ENCODE results near the gene COA3. TPM values are rescaled to one million over a fixed set of nuclear protein-coding genes. Genes with fewer than 3 reads are reported as not detected.

COA3 gene
- polyA plus RNA-seq, 2 of the 4 experiments (the other 2 are of a cell fraction) = 126 to 131 TPM

GRCh38 chr17:42833767-42834422 lies 35.4 kb upstream of the COA3 start:
- 6% methylated on average over 17 of the region's 18 CpGs for WGBS (ENCODE audit: missing lambda C conversion rate)
- ChIA-PET CTCF (interaction anchor here (1.0 to 6.4 kb wide), 13 partner anchors 10 to 164 kb away, joined by 3 to 81 read pairs (median 8); partner anchors contain the start of genes AOC2, BECN1 and RPL27), POLR2A (interaction anchor here (0.6 to 2.3 kb wide), 5 partner anchors 9 to 164 kb away, joined by 3 to 30 read pairs (median 5); partner anchors contain the start of genes BECN1, COA3, RPL27 and VPS25)
- Histone ChIP-seq H3K4me2 (peak overlapping the region; percentile 87), H3K9me3 (no peaks in the 10 kb centered on the region), H3K4me1 (peaks cover 22% of the 10 kb centered on the region), H3K4me3 (peak overlapping the region; percentile 94), H3K27ac (peak overlapping the region; percentile 95 to 96)
- TF ChIP-seq CBX2 (IDR thresholded peaks at IDR 0.05; ENCODE audit: borderline replicate concordance, low read depth) (no peak), CBX8 (IDR thresholded peaks at IDR 0.05) (no peak), JUNB (IDR thresholded peaks at IDR 0.05) (no peak), FOXS1 (CRISPR knock-in tag; IDR thresholded peaks at IDR 0.05) (no peak), TFCP2L1 (CRISPR knock-in tag; IDR thresholded peaks at IDR 0.05) (no peak)
- ATAC-seq (peak; percentile 2 to 42; a peak in 2 of 6 replicates), DNase-seq (ENCODE audit: low read depth in 1 of 2, low spot score in 1 of 2) (no peak), FAIRE-seq (no peak)

- FAIRE-seq (peak; percentile 72), ATAC-seq (peak; percentile 96 to 97), DNase-seq (ENCODE audit: low read depth in 1 of 2, low spot score in 1 of 2) (peak; percentile 92 to 96)
- H3K27ac ChIP-seq = peak within 1 kb of the TSS; percentile 95 to 96
- CTCF ChIA-PET = interaction anchor here (0.7 to 6.4 kb wide), 16 partner anchors 11 to 255 kb away, joined by 3 to 81 read pairs (median 7); partner anchors contain the start of genes AOC2, BECN1, PSMC3IP and RPL27
- POLR2A ChIA-PET = interaction anchor here (0.6 to 2.3 kb wide), 5 partner anchors 9 to 165 kb away, joined by 3 to 30 read pairs (median 5); partner anchors contain the start of genes BECN1, COA3, RPL27 and VPS25
- peak within 1 kb of the TSS; percentile 87 for H3K4me2 ChIP-seq
- peaks cover 22% of the 10 kb centered on the region for H3K4me1 ChIP-seq
- H3K9me3 ChIP-seq = no peaks in the 10 kb centered on the region
- 1% methylated on average over 71 of the region's 71 CpGs for WGBS (ENCODE audit: missing lambda C conversion rate)
- peak within 1 kb of the TSS; percentile 94 for H3K4me3 ChIP-seq
- TF ChIP-seq SMC3 (IDR thresholded peaks at IDR 0.05) (no peak), HEYL (CRISPR knock-in tag; IDR thresholded peaks at IDR 0.05) (no peak), RARB (CRISPR knock-in tag; IDR thresholded peaks at IDR 0.05) (no peak), MAFK (IDR thresholded peaks at IDR 0.05; ENCODE audit: partially characterized antibody) (no peak), BCL3 (IDR thresholded peaks at IDR 0.05) (peak; percentile 93), CHD2 (IDR thresholded peaks at IDR 0.05; ENCODE audit: low read length, partially characterized antibody) (no peak), USF2 (IDR thresholded peaks at IDR 0.05) (peak; percentile 69), RCOR1 (IDR thresholded peaks at IDR 0.05; ENCODE audit: low read depth, low read length) (no peak), HMGXB4 (CRISPR knock-in tag; IDR thresholded peaks at IDR 0.05; ENCODE audit: borderline replicate concordance) (peak; percentile 64; the same call in 1 of the 2 replicates), CTCF (IDR thresholded peaks at IDR 0.05) (no peak), MYC (IDR thresholded peaks at IDR 0.05; ENCODE audit: borderline replicate concordance, low read length) (peak; percentile 99), NPAS2 (CRISPR knock-in tag; IDR thresholded peaks at IDR 0.05; ENCODE audit: borderline replicate concordance) (peak; percentile 62; the same call in 1 of the 2 replicates), CBX2 (IDR thresholded peaks at IDR 0.05; ENCODE audit: borderline replicate concordance, low read depth) (no peak), EP300 (IDR thresholded peaks at IDR 0.05) (no peak), CHD4 (IDR thresholded peaks at IDR 0.05; ENCODE audit: borderline replicate concordance) (no peak), POLR2A (IDR thresholded peaks at IDR 0.05; ENCODE audit: low read length) (peak; percentile 98), RAD21 (conservative IDR thresholded peaks at IDR 0.05 in 1 of 2, IDR thresholded peaks at IDR 0.05 in 1 of 2) (no peak; a peak in 1 of 5 replicates), RNF2 (IDR thresholded peaks at IDR 0.05; ENCODE audit: borderline replicate concordance, low read depth) (no peak), NR3C1 (IDR thresholded peaks at IDR 0.05) (no peak), HOXB13 (CRISPR knock-in tag; IDR thresholded peaks at IDR 0.05; ENCODE audit: low read depth) (no peak; the same call in 1 of the 2 replicates), HDAC2 (IDR thresholded peaks at IDR 0.05) (no peak; the same call in 1 of the 2 replicates), JUN (IDR thresholded peaks at IDR 0.05) (peak; percentile 88 to 96; a peak in 4 of 5 replicates)
- TF ChIP-seq, protein P1, sequence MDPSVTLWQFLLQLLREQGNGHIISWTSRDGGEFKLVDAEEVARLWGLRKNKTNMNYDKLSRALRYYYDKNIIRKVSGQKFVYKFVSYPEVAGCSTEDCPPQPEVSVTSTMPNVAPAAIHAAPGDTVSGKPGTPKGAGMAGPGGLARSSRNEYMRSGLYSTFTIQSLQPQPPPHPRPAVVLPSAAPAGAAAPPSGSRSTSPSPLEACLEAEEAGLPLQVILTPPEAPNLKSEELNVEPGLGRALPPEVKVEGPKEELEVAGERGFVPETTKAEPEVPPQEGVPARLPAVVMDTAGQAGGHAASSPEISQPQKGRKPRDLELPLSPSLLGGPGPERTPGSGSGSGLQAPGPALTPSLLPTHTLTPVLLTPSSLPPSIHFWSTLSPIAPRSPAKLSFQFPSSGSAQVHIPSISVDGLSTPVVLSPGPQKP (IDR thresholded peaks at IDR 0.05; ENCODE audit: low read depth, low read length) = no peak
- TF ChIP-seq, protein P2, sequence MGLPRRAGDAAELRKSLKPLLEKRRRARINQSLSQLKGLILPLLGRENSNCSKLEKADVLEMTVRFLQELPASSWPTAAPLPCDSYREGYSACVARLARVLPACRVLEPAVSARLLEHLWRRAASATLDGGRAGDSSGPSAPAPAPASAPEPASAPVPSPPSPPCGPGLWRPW (IDR thresholded peaks at IDR 0.05) = no peak
Measured at GRCh38 chr17:42832934-42833766, 34.6 kb upstream of the COA3 start, which contains the start of gene PSME3. Gene PSME3 (plus strand): TSS chr17:42833397. CDS start chr17:42833632, 235 bp downstream.
